ENCODE results near the gene PPP3R1.

PPP3R1 gene

GRCh38 chr2:68190991-68191731 lies 61.2 kb downstream of the PPP3R1 start:
- DNase-seq (ENCODE audit: low read depth) = peak; percentile 52
- TF ChIP-seq CTCF (IDR thresholded peaks at IDR 0.05; ENCODE audit: control insufficient read depth, insufficient read depth, low read depth, low read length, missing control alignments) = no peak
- no peak overlapping the region for H3K4me3 ChIP-seq (ENCODE audit: control insufficient read depth, low read depth, low read length)

DNA sequence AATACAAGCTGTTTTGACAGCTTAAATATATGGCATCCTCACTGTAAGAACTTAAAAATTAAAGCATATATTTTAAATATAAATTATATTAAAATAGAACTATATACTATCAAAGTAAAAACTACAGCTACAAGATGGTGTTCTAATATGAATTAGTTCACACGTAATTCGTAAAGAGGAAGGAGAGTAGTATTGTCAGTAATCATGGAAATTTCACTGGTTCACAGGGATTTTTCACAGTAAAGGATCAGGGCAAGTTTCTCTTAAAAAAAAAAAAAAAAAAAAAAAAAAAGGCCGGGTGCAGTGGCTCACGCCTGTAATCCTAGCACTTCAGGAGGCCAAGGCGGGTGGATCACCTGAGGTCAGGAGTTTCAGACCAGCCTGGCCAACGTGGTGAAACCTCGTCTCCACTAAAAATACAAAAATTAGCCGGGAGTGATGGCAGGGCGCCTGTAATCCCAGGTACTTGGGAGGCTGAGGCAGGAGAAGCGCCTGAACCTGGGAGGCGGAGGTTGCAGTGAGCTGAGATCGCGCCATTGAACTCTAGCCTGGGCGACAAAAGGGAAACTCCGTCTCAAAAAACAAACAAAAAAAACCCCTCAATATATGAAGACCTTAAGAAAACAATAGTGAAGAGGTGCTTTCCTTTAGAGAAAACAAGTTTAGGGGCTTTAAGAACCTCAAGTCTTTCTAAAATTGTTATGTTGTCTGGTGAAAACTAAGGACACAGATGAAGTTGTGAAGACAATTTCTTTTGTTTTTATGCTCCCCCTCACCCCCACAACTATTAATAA lies 62.1 kb downstream of the PPP3R1 start:
- TF ChIP-seq CTCF (IDR thresholded peaks at IDR 0.05; ENCODE audit: control insufficient read depth, insufficient read depth, low read depth, low read length, missing control alignments) = no peak
- no peak overlapping the region for H3K4me3 ChIP-seq (ENCODE audit: control insufficient read depth, low read depth, low read length)
- no peak for DNase-seq (ENCODE audit: low read depth)

DNA sequence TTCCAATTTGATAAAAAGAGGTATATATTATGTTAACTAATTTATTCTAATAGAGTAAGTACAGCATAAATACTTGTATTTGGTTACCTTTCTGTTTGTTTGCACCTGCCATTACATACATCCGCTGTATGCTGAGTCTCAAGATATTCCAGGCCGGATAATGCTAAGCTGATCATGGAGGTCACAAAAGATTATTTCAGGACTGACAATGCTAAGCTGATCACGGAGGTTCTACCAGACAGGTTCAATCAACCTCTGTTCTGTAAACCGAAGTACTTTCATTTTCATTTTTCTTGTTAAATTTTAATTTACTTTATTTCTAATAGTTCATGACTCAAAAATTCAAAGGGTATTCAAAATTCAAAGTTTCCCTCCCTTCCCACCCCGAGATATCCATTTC lies 63.5 kb downstream of the PPP3R1 start:
- TF ChIP-seq CTCF (IDR thresholded peaks at IDR 0.05; ENCODE audit: control insufficient read depth, insufficient read depth, low read depth, low read length, missing control alignments) = no peak
- no peak for DNase-seq (ENCODE audit: low read depth)
- no peak overlapping the region for H3K4me3 ChIP-seq (ENCODE audit: control insufficient read depth, low read depth, low read length)

DNA sequence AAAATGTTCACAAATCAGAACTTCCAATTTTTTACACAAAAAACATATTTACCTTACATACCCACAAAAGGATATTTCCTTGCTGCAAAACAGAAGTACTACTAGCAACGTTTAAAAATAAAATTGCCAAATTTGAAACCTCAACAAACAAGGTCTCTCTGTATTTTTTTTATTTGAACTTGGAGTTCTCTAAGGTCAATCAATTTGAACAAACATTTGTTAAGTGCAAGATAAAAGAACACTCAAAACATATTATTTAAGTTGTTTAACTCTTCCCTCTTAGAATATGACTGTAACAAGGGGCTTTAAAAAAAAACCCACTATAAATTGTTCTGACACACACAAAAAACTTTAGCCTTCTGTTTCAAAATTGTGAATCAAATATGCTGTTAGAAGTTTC lies 65.0 kb downstream of the PPP3R1 start:
- TF ChIP-seq CTCF (IDR thresholded peaks at IDR 0.05; ENCODE audit: control insufficient read depth, insufficient read depth, low read depth, low read length, missing control alignments) = no peak
- no peak overlapping the region for H3K4me3 ChIP-seq (ENCODE audit: control insufficient read depth, low read depth, low read length)
- no peak for DNase-seq (ENCODE audit: low read depth)

GRCh38 chr2:68185541-68186164 lies 66.7 kb downstream of the PPP3R1 start:
- H3K4me3 ChIP-seq (ENCODE audit: control insufficient read depth, low read depth, low read length) = no peak overlapping the region
- DNase-seq (ENCODE audit: low read depth) = no peak
- TF ChIP-seq CTCF (IDR thresholded peaks at IDR 0.05; ENCODE audit: control insufficient read depth, insufficient read depth, low read depth, low read length, missing control alignments) = peak; percentile 68

DNA sequence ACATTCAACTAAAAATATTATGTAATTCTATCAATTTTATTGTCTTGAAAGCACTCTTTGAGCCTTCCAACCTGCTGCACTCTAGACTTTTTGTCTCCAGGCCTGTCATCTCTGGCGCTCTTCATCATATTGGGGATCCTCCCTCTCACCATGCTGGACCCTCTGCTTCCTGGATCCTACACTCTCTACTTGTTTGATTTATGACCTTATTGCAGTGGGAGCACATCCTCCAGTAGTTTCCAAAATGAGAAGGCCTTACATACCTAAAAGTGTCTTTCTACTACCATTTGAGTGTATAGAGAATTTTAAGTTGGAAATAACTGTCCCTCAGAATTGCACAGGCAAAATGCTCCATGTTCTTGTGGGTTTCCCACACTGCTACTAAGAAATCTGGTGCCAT lies 69.4 kb downstream of the PPP3R1 start:
- TF ChIP-seq CTCF (IDR thresholded peaks at IDR 0.05; ENCODE audit: control insufficient read depth, insufficient read depth, low read depth, low read length, missing control alignments) = no peak
- no peak for DNase-seq (ENCODE audit: low read depth)
- no peak overlapping the region for H3K4me3 ChIP-seq (ENCODE audit: control insufficient read depth, low read depth, low read length)
